ENCODE data around the gene RAI1. TPM values are rescaled to one million over a fixed set of nuclear protein-coding genes. Genes with fewer than 3 reads are reported as not detected.

RAI1 gene
- total and polyA plus RNA-seq, 12 donors: 4.2 to 37.3 (median 26.9) TPM

GRCh38 chr17:17790637-17791464, 109.6 kb downstream of the RAI1 start:
- no peak for DNase-seq
- no peak overlapping the region for H3K4me3 ChIP-seq
- no peaks in the 10 kb centered on the region for H3K27me3 ChIP-seq
- WGBS, 4 donors: 75 to 86% (median 84%) methylated on average over 20 to 26 of the region's 26 CpGs
- H3K4me1 ChIP-seq (replicated peaks in 1 of 2): peaks cover 6 to 19% of the 10 kb centered on the region in 2 donors
- H3K27ac ChIP-seq: peak overlapping the region in 2 of 5 donors; percentile 22 to 49
- H3K36me3 ChIP-seq (replicated peaks in 1 of 2): peaks cover 0 to 23% of the 10 kb centered on the region in 2 donors
- TF ChIP-seq CTCF (IDR thresholded peaks at IDR 0.05): no peak
- TF ChIP-seq POLR2A (IDR thresholded peaks at IDR 0.05): peak in 1 of 2 donors; percentile 8
- no peaks in the 10 kb centered on the region for H3K9me3 ChIP-seq (replicated peaks in 1 of 3)
- intact Hi-C loops (cut with DNase I): loop anchor here in 1 of 2 donors (10.0 kb wide), 1 partner anchor 244 kb away; the partner anchor contains the start of genes ATPAF2 and GID4

GRCh38 chr17:17792037-17792550, 110.8 kb downstream of the RAI1 start:
- no peaks in the 10 kb centered on the region for H3K9me3 ChIP-seq (replicated peaks in 1 of 3)
- no peaks in the 10 kb centered on the region for H3K27me3 ChIP-seq
- no peak overlapping the region for H3K4me3 ChIP-seq
- H3K4me1 ChIP-seq (replicated peaks in 1 of 2): peaks cover 6 to 12% of the 10 kb centered on the region in 2 donors
- intact Hi-C loops (cut with DNase I): loop anchor here in 1 of 2 donors (10.0 kb wide), 1 partner anchor 243 kb away; the partner anchor contains the start of genes ATPAF2 and GID4
- H3K36me3 ChIP-seq (replicated peaks in 1 of 2): peaks cover 0 to 36% of the 10 kb centered on the region in 2 donors
- WGBS, 4 donors: 63 to 76% (median 70%) methylated on average over 17 to 18 of the region's 18 CpGs
- no peak for DNase-seq
- H3K27ac ChIP-seq: peak overlapping the region in 2 of 5 donors; percentile 58 to 64
- TF ChIP-seq POLR2A (IDR thresholded peaks at IDR 0.05) (no peak), CTCF (IDR thresholded peaks at IDR 0.05) (no peak)

GRCh38 chr17:17792551-17793377, 111.5 kb downstream of the RAI1 start:
- Histone ChIP-seq H3K36me3 (replicated peaks in 1 of 2) (peaks cover 0 to 43% of the 10 kb centered on the region in 2 donors), H3K27ac (peak overlapping the region in 2 of 5 donors; percentile 44 to 64), H3K27me3 (no peaks in the 10 kb centered on the region), H3K4me3 (no peak overlapping the region), H3K9me3 (replicated peaks in 1 of 3) (no peaks in the 10 kb centered on the region), H3K4me1 (replicated peaks in 1 of 2) (peaks cover 6 to 12% of the 10 kb centered on the region in 2 donors)
- WGBS, 4 donors: 21 to 41% (median 29%) methylated on average over 16 to 38 of the region's 38 CpGs
- intact Hi-C loops (cut with DNase I): loop anchor here in 1 of 2 donors (10.0 kb wide), 1 partner anchor 242 kb away; the partner anchor contains the start of genes ATPAF2 and GID4
- TF ChIP-seq CTCF (IDR thresholded peaks at IDR 0.05) (no peak), POLR2A (IDR thresholded peaks at IDR 0.05) (no peak)
- DNase-seq: peak in 5 of 7 donors; percentile 42 to 82 (median 54)

Measured in adrenal gland (tissue), 12 donors.